Activated naive CD4-positive, alpha-beta T cell treated with anti-CD3 and anti-CD28 coated beads for 36 hours (primary cell): Measurements from ENCODE around the gene POLR1B. TPM values are rescaled to one million over a fixed set of nuclear protein-coding genes. Genes with fewer than 3 reads are reported as not detected.

Source experiments
- CTCF ChIA-PET: fragments of 350-600 bp; sonication (Branson Sonifier 250); formaldehyde crosslinking; loops from one replicate; lab custom pipeline; 2021; ENCODE audit warnings: antibody characterized with exemption; lab: Charles Lee
- DNase-seq: peaks from one replicate; pipeline ENCODE4 v3.0.0-alpha.2; 2020
- H3K27ac Mint-ChIP-seq: one replicate; pipeline ENCODE4 v1.8.0; 2021; ENCODE audit warnings: mild to moderate bottlenecking, mixed read lengths
- H3K27me3 Mint-ChIP-seq: one replicate; pipeline ENCODE4 v1.8.0; 2021; ENCODE audit warnings: low read depth, mixed read lengths
- H3K36me3 Mint-ChIP-seq: one replicate; pipeline ENCODE4 v1.8.0; 2021; ENCODE audit warnings: low read depth, mixed read lengths
- H3K4me1 Mint-ChIP-seq: one replicate; pipeline ENCODE4 v1.8.0; 2021; ENCODE audit warnings: low read depth, mixed read lengths
- H3K4me3 Mint-ChIP-seq: one replicate; pipeline ENCODE4 v1.8.0; 2021; ENCODE audit warnings: mild to moderate bottlenecking, moderate library complexity, mixed read lengths
- H3K9me3 Mint-ChIP-seq: one replicate; pipeline ENCODE4 v1.8.0; 2021; ENCODE audit warnings: mixed read lengths
- intact Hi-C: fragments of 100-400 bp; cut with micrococcal nuclease; formaldehyde crosslinking; loops from one replicate; pipeline ENCODE4 v1.15.1; 2023
- total RNA-seq, 2 experiments: library from RNA; stranded (reverse); gene quantifications; one replicate each; pipeline ENCODE4 v1.2.3, GENCODE V29; 2021

The POLR1B gene
- total RNA-seq, 2 experiments from 2014 or later = 34.5 to 36.1 TPM

- Mint-ChIP-seq H3K36me3 (no peaks in the 10 kb centered on the region), H3K4me3 (no peak overlapping the region), H3K27me3 (no peaks in the 10 kb centered on the region), H3K4me1 (peaks cover 54% of the 10 kb centered on the region), H3K27ac (no peak overlapping the region), H3K9me3 (no peaks in the 10 kb centered on the region)
- CTCF ChIA-PET = interaction anchor here (0.6 to 13.4 kb wide), 18 partner anchors 12 to 581 kb away, joined by 3 to 160 read pairs (median 5); partner anchors contain the start of gene SLC20A1
- no peak for DNase-seq
- intact Hi-C loops = loop anchor here (1.0 kb wide), 4 partner anchors 20 to 101 kb away; partner anchors contain the start of gene SLC20A1
Measured at GRCh38 chr2:112625474-112626114, 83.3 kb downstream of the POLR1B start.

GRCh38 chr2:112626604-112627059, 84.4 kb downstream of the POLR1B start:
- H3K9me3 Mint-ChIP-seq = no peaks in the 10 kb centered on the region
- DNase-seq = peak; percentile 77
- CTCF ChIA-PET = interaction anchor here (0.6 to 13.4 kb wide), 21 partner anchors 9 to 583 kb away, joined by 3 to 160 read pairs (median 4); partner anchors contain the start of genes CHCHD5 and SLC20A1
- H3K4me3 Mint-ChIP-seq = peak overlapping the region; percentile 47
- no peaks in the 10 kb centered on the region for H3K27me3 Mint-ChIP-seq
- no peaks in the 10 kb centered on the region for H3K36me3 Mint-ChIP-seq
- peak overlapping the region; percentile 76 for H3K27ac Mint-ChIP-seq
- peaks cover 63% of the 10 kb centered on the region for H3K4me1 Mint-ChIP-seq
- intact Hi-C loops = loop anchor here (1.0 kb wide), 4 partner anchors 19 to 100 kb away; partner anchors contain the start of gene SLC20A1

Other genes starting within 250 kb of the POLR1B start
- 10 to 100 TPM; 12.5 to 13.0 TPM for gene RGPD8, start 108.8 kb upstream of the POLR1B start, total RNA-seq
- gene TTL, start 60.3 kb upstream of the POLR1B start, total RNA-seq = 10 to 100 TPM; 20.2 to 21.3 TPM
- 10 to 100 TPM; 40.3 to 43.5 TPM for gene CHCHD5, start 42.1 kb downstream of the POLR1B start, total RNA-seq
- gene SLC20A1, start 103.5 kb downstream of the POLR1B start, total RNA-seq = 10 to 100 TPM; 73.1 to 73.5 TPM
- gene NT5DC4, start 178.6 kb downstream of the POLR1B start, total RNA-seq = not detected
- gene CKAP2L, start 222.1 kb downstream of the POLR1B start, total RNA-seq = 10 to 100 TPM; 49.2 to 50.8 TPM
- gene IL1A, start 242.0 kb downstream of the POLR1B start, total RNA-seq = under 1 TPM; 0.17 to 0.29 TPM